SK-N-SH (cell line): Measurements from ENCODE around the gene TGM2. TPM values are rescaled to one million over a fixed set of nuclear protein-coding genes. Genes with fewer than 3 reads are reported as not detected.
A peak's percentile ranks its signal among the peaks of the same experiment; 100 is the strongest.

Source experiments
- CTCF ChIA-PET: fragments of 300-600, 350-600 bp; formaldehyde crosslinking; extraction: SDS; loops from one replicate; lab custom pipeline; 2021; lab: Yijun Ruan, JAX
- POLR2A ChIA-PET: fragments of 350-600 bp; sonication (Branson Sonifier 250); formaldehyde crosslinking; extraction: SDS; loops from one replicate; lab custom pipeline; 2020; ENCODE audit warnings: antibody characterized with exemption, inconsistent platforms; lab: Yijun Ruan, JAX
- DNase-seq: peaks from one replicate; pipeline ENCODE4 v3.0.0; 2012
- H2AFZ ChIP-seq: fragments of 200-600 bp; sonication (generic); 2 replicates; pipeline ENCODE4 v1.8.1; 2016; ENCODE audit warnings: antibody characterized with exemption, mild to moderate bottlenecking, low read depth
- H3F3A ChIP-seq: fragments of 200-600 bp; sonication (generic); replicated peaks from 2 replicates; pipeline ENCODE3; 2016; ENCODE audit warnings: antibody characterized with exemption, mild to moderate bottlenecking; ENCODE audit not compliant: insufficient read depth
- H3K27ac ChIP-seq, 2 experiments: fragments of 200-500 bp in 1 of 2; fragments of 200-600 bp in 1 of 2; sonication (Bioruptor generic) in 1 of 2; sonication (generic), shearing (Covaris generic) in 1 of 2; 2 replicates each; pipeline versions ENCODE4 v1.5.1 to v1.6.1; 2014 to 2016; ENCODE audit warnings: low read depth in 2 of 2, inconsistent platforms in 1 of 2, low read length in 1 of 2, mild to moderate bottlenecking in 1 of 2, mixed read lengths in 1 of 2
- H3K27me3 ChIP-seq: fragments of 200-600 bp; sonication (generic), shearing (Covaris generic); 2 replicates; pipeline ENCODE4 v1.6.1; 2016; ENCODE audit warnings: mixed run types; ENCODE audit not compliant: insufficient read depth
- H3K36me3 ChIP-seq, 2 experiments: fragments of 200-500 bp in 1 of 2; fragments of 200-600 bp in 1 of 2; sonication (Bioruptor generic) in 1 of 2; sonication (generic) in 1 of 2; replicated peaks in 1 of 2; 2 replicates each; pipeline versions ENCODE3 to v1.5.1; 2014 to 2016; ENCODE audit warnings: low read length in 1 of 2, mild to moderate bottlenecking in 1 of 2; ENCODE audit not compliant: insufficient read depth in 2 of 2, control insufficient read depth in 1 of 2
- H3K4me1 ChIP-seq, 2 experiments: fragments of 200-500 bp in 1 of 2; fragments of 200-600 bp in 1 of 2; sonication (Bioruptor generic) in 1 of 2; sonication (generic), shearing (Covaris generic) in 1 of 2; 2 replicates each; pipeline versions ENCODE4 v1.5.1 to v1.6.1; 2014 to 2016; ENCODE audit warnings: low read depth in 1 of 2, low read length in 1 of 2, mixed run types in 1 of 2; ENCODE audit not compliant: insufficient read depth in 2 of 2, control insufficient read depth in 1 of 2
- H3K4me2 ChIP-seq: fragments of 200-600 bp; sonication (generic), shearing (Covaris generic); 2 replicates; pipeline ENCODE4 v1.6.1; 2017; ENCODE audit warnings: mixed run types
- H3K4me3 ChIP-seq, 2 experiments: fragments of 200-500 bp in 1 of 2; fragments of 200-600 bp in 1 of 2; sonication (Bioruptor generic) in 1 of 2; sonication (generic), shearing (Covaris generic) in 1 of 2; 2 replicates each; pipeline versions ENCODE4 v1.5.1 to v1.8.1; 2014 to 2016; ENCODE audit warnings: low read depth in 2 of 2, inconsistent platforms in 1 of 2, low read length in 1 of 2, mild to moderate bottlenecking in 1 of 2, mixed read lengths in 1 of 2, moderate library complexity in 1 of 2
- H3K79me2 ChIP-seq: fragments of 200-600 bp; sonication (generic); 2 replicates; pipeline ENCODE4 v1.8.1; 2017; ENCODE audit warnings: mild to moderate bottlenecking; ENCODE audit not compliant: insufficient read depth
- H3K9ac ChIP-seq: fragments of 200-600 bp; sonication (generic); 2 replicates; pipeline ENCODE4 v1.6.1; 2017; ENCODE audit warnings: mixed run types
- H3K9me2 ChIP-seq: fragments of 200-600 bp; sonication (generic); 2 replicates; pipeline ENCODE4 v1.6.1; 2017; ENCODE audit warnings: mixed run types
- H3K9me3 ChIP-seq: fragments of 200-600 bp; sonication (generic); 2 replicates; pipeline ENCODE4 v1.6.1; 2017; ENCODE audit warnings: mixed run types, mild to moderate bottlenecking, moderate library complexity
- H4K20me1 ChIP-seq: fragments of 200-600 bp; sonication (generic); 2 replicates; pipeline ENCODE4 v1.6.1; 2017; ENCODE audit warnings: mild to moderate bottlenecking, mixed run types; ENCODE audit not compliant: insufficient read depth
- CHD2 ChIP-seq: fragments of 150-350 bp; IDR thresholded peaks from 2 replicates; pipeline ENCODE4 v1.6.1; 2018; ENCODE audit warnings: low read length; ENCODE audit not compliant: partially characterized antibody
- EP300 ChIP-seq, 2 experiments: IDR thresholded peaks; 2 replicates each; pipeline versions ENCODE4 v1.4.0 to v1.6.1; 2012; ENCODE audit warnings: borderline replicate concordance in 1 of 2, low read depth in 1 of 2, low read length in 1 of 2
- FOSL2 ChIP-seq: IDR thresholded peaks from 2 replicates; pipeline ENCODE4 v1.4.0; 2012; ENCODE audit warnings: low read depth, mild to moderate bottlenecking, moderate library complexity, borderline replicate concordance
- GABPA ChIP-seq: IDR thresholded peaks from 2 replicates; pipeline ENCODE4 v1.4.0; 2012; ENCODE audit warnings: low read depth, mild to moderate bottlenecking
- IRF3 ChIP-seq: fragments of 150-350 bp; IDR thresholded peaks from 2 replicates; pipeline ENCODE4 v1.6.1; 2016; ENCODE audit warnings: mild to moderate bottlenecking, low read depth, low read length
- MEF2A ChIP-seq: IDR thresholded peaks from 2 replicates; pipeline ENCODE4 v1.4.0; 2012; ENCODE audit warnings: low read depth, borderline replicate concordance
- MXI1 ChIP-seq: IDR thresholded peaks from 2 replicates; pipeline ENCODE4 v1.6.1; 2012; ENCODE audit warnings: mild to moderate bottlenecking, low read depth, low read length, improper control_type of control experiment
- NFIC ChIP-seq: IDR thresholded peaks from 2 replicates; pipeline ENCODE4 v1.4.0; 2012; ENCODE audit warnings: borderline replicate concordance
- NRF1 ChIP-seq: IDR thresholded peaks from 2 replicates; pipeline ENCODE4 v1.6.1; 2012; ENCODE audit warnings: low read depth, mild to moderate bottlenecking, low read length
- REST ChIP-seq: IDR thresholded peaks from 2 replicates; pipeline ENCODE4 v1.6.1; 2012; ENCODE audit warnings: mild to moderate bottlenecking, low read depth, low read length, moderate library complexity
- RFX5 ChIP-seq: IDR thresholded peaks from 2 replicates; pipeline ENCODE4 v1.6.1; 2012; ENCODE audit warnings: mild to moderate bottlenecking, improper control_type of control experiment, low read length
- RXRA ChIP-seq: IDR thresholded peaks from 2 replicates; pipeline ENCODE4 v1.4.0; 2012; ENCODE audit warnings: low read depth, mild to moderate bottlenecking, borderline replicate concordance
- SMC3 ChIP-seq: IDR thresholded peaks from 2 replicates; pipeline ENCODE4 v1.6.1; 2012; ENCODE audit warnings: low read depth, low read length, improper control_type of control experiment
- TAF1 ChIP-seq: IDR thresholded peaks from 2 replicates; pipeline ENCODE4 v1.6.1; 2012; ENCODE audit warnings: low read depth, mild to moderate bottlenecking, low read length, moderate library complexity, borderline replicate concordance
- USF1 ChIP-seq: IDR thresholded peaks from 2 replicates; pipeline ENCODE4 v1.4.0; 2012; ENCODE audit warnings: low read depth, borderline replicate concordance
- WGBS: methylation state at CpG from one replicate; pipeline ENCODE4 v1.1.6; 2017; ENCODE audit warnings: low lambda C conversion rate; 5-methylcytosine and 5-hydroxymethylcytosine counted together
- polyA plus RNA-seq, 3 experiments: library from polyadenylated mRNA; depleted of rRNA; stranded (reverse); fragments of >200 nt; gene quantifications; 2 replicates each; pipeline ENCODE4 v1.2.3, GENCODE V29; 2012
- TF ChIP-seq, protein P1 (sequence below): IDR thresholded peaks from 2 replicates; pipeline ENCODE4; 2012
- TF ChIP-seq, protein P2 (sequence below): fragments of 200-600 bp; sonication (generic); IDR thresholded peaks from 2 replicates; pipeline ENCODE4 v1.6.1; 2017; ENCODE audit warnings: antibody characterized with exemption, mild to moderate bottlenecking, moderate library complexity

The TGM2 gene
- polyA plus RNA-seq, 1 of the 3 experiments (the other 2 are of a cell fraction): 676 TPM

DNA sequence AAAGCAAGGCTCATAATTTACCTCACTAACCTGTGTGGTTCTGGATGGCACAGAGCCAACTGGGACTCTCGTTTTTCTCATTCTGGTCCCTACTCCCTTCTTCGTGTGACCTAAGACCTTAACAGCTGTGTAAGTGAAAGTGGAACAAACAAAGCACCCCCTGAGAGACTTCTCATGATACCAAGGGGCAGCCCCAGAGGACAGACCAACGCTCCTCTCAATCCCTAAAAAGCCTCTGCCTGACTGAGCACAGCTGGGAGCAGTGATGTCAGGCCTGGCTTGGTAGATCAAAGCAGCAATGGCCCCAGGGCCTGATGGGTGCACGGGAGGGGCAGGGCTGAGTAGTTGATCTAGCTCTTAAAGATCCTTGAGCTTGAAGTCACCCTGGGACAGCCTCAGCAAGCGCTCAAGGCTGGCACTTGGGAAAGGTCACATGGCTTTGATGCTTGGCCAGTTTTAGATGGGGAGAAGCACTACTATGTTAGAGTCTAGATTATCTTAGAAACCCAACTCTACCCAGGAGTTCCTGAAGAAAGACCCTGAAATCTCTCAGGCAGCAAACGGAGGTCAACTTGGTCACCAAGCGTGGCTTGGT, 16.2 kb upstream of the TGM2 start:
- ChIA-PET CTCF (interaction anchor here (1.2 to 4.2 kb wide), 3 partner anchors 16 to 40 kb away, joined by 3 to 16 read pairs (median 4); partner anchors contain the start of gene TGM2), POLR2A (no interaction called here)
- Histone ChIP-seq H3K9me3 (no peaks in the 10 kb centered on the region), H3K36me3 (no peaks in the 10 kb centered on the region), H2AFZ (no peak overlapping the region; the same call in 1 of the 2 replicates), H3K9me2 (no peaks in the 10 kb centered on the region), H4K20me1 (no peaks in the 10 kb centered on the region), H3K9ac (no peak overlapping the region), H3F3A (peaks cover 26% of the 10 kb centered on the region), H3K79me2 (no peaks in the 10 kb centered on the region), H3K27ac (no peak overlapping the region; a peak in 1 of 4 replicates), H3K4me1 (peaks cover 0 to 7% of the 10 kb centered on the region in 2 experiments; a peak in 1 of 4 replicates), H3K27me3 (no peaks in the 10 kb centered on the region), H3K4me3 (no peak overlapping the region), H3K4me2 (no peak overlapping the region)
- 71% methylated on average over 6 of the region's 7 CpGs for WGBS
- TF ChIP-seq NFIC (0 out of 2 replicates have a peak, but pooled peaks have one; percentile 18), FOSL2 (no peak)
- no peak for DNase-seq

GRCh38 chr20:38180781-38181180, 15.7 kb upstream of the TGM2 start:
- no peak overlapping the region; the same call in 1 of the 2 replicates for H2AFZ ChIP-seq
- ChIA-PET CTCF (interaction anchor here (1.2 to 4.2 kb wide), 3 partner anchors 16 to 40 kb away, joined by 3 to 16 read pairs (median 4); partner anchors contain the start of gene TGM2), POLR2A (no interaction called here)
- H3K4me2 ChIP-seq: no peak overlapping the region
- H3K9ac ChIP-seq: no peak overlapping the region
- no peaks in the 10 kb centered on the region for H3K27me3 ChIP-seq
- H3F3A ChIP-seq: peaks cover 23% of the 10 kb centered on the region
- no peaks in the 10 kb centered on the region for H3K79me2 ChIP-seq
- H3K9me3 ChIP-seq: no peaks in the 10 kb centered on the region
- 36% methylated on average over 4 of the region's 5 CpGs for WGBS
- no peak overlapping the region for H3K27ac ChIP-seq
- H3K9me2 ChIP-seq: no peaks in the 10 kb centered on the region
- TF ChIP-seq FOSL2: no peak
- TF ChIP-seq RFX5: no peak
- no peak for TF ChIP-seq EP300 (IDR thresholded peaks at IDR 0.05; ENCODE audit: borderline replicate concordance in 1 of 2, low read depth in 1 of 2, low read length in 1 of 2)
- TF ChIP-seq, protein P1, sequence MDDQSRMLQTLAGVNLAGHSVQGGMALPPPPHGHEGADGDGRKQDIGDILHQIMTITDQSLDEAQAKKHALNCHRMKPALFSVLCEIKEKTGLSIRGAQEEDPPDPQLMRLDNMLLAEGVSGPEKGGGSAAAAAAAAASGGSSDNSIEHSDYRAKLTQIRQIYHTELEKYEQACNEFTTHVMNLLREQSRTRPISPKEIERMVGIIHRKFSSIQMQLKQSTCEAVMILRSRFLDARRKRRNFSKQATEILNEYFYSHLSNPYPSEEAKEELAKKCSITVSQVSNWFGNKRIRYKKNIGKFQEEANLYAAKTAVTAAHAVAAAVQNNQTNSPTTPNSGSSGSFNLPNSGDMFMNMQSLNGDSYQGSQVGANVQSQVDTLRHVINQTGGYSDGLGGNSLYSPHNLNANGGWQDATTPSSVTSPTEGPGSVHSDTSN: no peak
- no peak for TF ChIP-seq TAF1
- TF ChIP-seq IRF3: no peak
- TF ChIP-seq RXRA: no peak
- no peak for TF ChIP-seq REST
- no peak for TF ChIP-seq USF1
- TF ChIP-seq, protein P2, sequence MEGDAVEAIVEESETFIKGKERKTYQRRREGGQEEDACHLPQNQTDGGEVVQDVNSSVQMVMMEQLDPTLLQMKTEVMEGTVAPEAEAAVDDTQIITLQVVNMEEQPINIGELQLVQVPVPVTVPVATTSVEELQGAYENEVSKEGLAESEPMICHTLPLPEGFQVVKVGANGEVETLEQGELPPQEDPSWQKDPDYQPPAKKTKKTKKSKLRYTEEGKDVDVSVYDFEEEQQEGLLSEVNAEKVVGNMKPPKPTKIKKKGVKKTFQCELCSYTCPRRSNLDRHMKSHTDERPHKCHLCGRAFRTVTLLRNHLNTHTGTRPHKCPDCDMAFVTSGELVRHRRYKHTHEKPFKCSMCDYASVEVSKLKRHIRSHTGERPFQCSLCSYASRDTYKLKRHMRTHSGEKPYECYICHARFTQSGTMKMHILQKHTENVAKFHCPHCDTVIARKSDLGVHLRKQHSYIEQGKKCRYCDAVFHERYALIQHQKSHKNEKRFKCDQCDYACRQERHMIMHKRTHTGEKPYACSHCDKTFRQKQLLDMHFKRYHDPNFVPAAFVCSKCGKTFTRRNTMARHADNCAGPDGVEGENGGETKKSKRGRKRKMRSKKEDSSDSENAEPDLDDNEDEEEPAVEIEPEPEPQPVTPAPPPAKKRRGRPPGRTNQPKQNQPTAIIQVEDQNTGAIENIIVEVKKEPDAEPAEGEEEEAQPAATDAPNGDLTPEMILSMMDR: no peak
- TF ChIP-seq SMC3: no peak
- TF ChIP-seq CHD2: no peak
- no peak for TF ChIP-seq MEF2A
- TF ChIP-seq NRF1: no peak
- no peak for TF ChIP-seq GABPA
- TF ChIP-seq MXI1: no peak
- H3K36me3 ChIP-seq: no peaks in the 10 kb centered on the region
- H4K20me1 ChIP-seq: no peaks in the 10 kb centered on the region
- DNase-seq: no peak
- H3K4me3 ChIP-seq: no peak overlapping the region
- peaks cover 0 to 7% of the 10 kb centered on the region in 2 experiments; a peak in 1 of 4 replicates for H3K4me1 ChIP-seq
